Measurements from ENCODE around the gene MPIG6B. TPM values are rescaled to one million over a fixed set of nuclear protein-coding genes. Genes with fewer than 3 reads are reported as not detected.

The MPIG6B gene
- total RNA-seq, 1 donor from 2014 or later: 0.19 TPM

GRCh38 chr6:31689249-31690110, 33.7 kb upstream of the MPIG6B start:
- no peak for DNase-seq
- Histone ChIP-seq H3K9me3 (replicated peaks) (no peaks in the 10 kb centered on the region), H3K4me3 (no peak overlapping the region), H3K36me3 (peaks cover 92% of the 10 kb centered on the region), H3K27ac (replicated peaks) (no peak overlapping the region), H3K4me1 (no peaks in the 10 kb centered on the region), H3K27me3 (ENCODE audit: low read depth) (no peaks in the 10 kb centered on the region)
- peak; percentile 26 for TF ChIP-seq CTCF (IDR thresholded peaks at IDR 0.05; ENCODE audit: borderline replicate concordance)
- intact Hi-C loops (cut with micrococcal nuclease): no loop called here

- no peaks in the 10 kb centered on the region for H3K9me3 ChIP-seq (replicated peaks)
- peaks cover 97% of the 10 kb centered on the region for H3K36me3 ChIP-seq
- H3K27ac ChIP-seq (replicated peaks): no peak overlapping the region
- no peaks in the 10 kb centered on the region for H3K27me3 ChIP-seq (ENCODE audit: low read depth)
- no peak for DNase-seq
- intact Hi-C loops (cut with micrococcal nuclease): no loop called here
- no peak overlapping the region for H3K4me3 ChIP-seq
- no peaks in the 10 kb centered on the region for H3K4me1 ChIP-seq
- TF ChIP-seq CTCF (IDR thresholded peaks at IDR 0.05; ENCODE audit: borderline replicate concordance): no peak
Measured at GRCh38 chr6:31690231-31691077, 32.7 kb upstream of the MPIG6B start.

DNA sequence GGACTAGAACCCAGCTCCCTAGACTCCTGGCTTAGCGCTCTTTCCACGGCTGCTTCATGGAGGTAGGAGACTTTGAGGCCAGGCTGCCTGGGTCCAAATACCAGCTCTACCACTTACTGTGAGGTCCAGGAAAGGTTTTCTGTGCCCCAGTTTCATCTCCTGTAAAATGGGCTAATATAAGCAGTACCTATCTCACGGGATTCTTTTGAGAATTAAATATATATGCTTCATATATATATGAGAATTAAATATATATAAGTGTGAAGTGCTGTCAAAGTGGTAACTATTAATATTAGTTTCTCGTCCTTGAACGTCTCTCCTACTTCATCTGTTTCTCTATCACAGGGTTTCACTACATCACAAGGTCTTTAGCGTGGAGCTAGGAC, 32.1 kb upstream of the MPIG6B start:
- Histone ChIP-seq H3K27me3 (ENCODE audit: low read depth) (no peaks in the 10 kb centered on the region), H3K9me3 (replicated peaks) (no peaks in the 10 kb centered on the region)

DNA sequence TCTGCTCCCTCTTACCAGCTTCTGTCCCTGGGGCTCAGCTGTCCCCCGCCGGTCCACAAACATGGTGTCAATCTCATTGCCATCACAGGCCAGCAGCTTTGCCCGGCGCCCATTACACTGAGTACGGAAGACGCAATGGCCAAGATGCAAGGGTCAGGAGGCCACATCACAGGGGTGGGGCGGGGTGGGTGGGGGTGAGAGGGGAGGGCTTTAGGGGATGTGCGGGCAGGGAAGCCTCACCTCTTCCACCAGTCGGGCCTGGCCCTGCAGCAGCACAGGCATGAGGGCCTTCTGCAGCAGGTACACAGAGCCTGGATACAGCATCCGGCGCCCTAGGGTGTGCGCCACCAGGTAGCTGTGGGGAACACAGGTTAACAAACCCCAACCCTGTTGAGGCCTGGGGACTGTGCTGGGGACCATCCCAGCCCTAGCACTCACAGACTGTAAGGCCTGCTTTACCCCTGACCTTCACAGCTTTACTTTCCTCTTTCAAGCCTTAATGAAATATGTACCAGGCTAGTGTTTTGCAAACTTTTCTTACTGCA, 31.5 kb upstream of the MPIG6B start:
- no peak overlapping the region for H3K4me3 ChIP-seq
- intact Hi-C loops (cut with micrococcal nuclease): no loop called here
- peaks cover 99% of the 10 kb centered on the region for H3K36me3 ChIP-seq
- no peak overlapping the region for H3K27ac ChIP-seq (replicated peaks)
- no peaks in the 10 kb centered on the region for H3K27me3 ChIP-seq (ENCODE audit: low read depth)
- no peak for TF ChIP-seq CTCF (IDR thresholded peaks at IDR 0.05; ENCODE audit: borderline replicate concordance)
- no peaks in the 10 kb centered on the region for H3K4me1 ChIP-seq
- H3K9me3 ChIP-seq (replicated peaks): no peaks in the 10 kb centered on the region
- no peak for DNase-seq

More for the DNA sequence above, 32.1 kb upstream of the MPIG6B start:
- no peak overlapping the region for H3K4me3 ChIP-seq
- H3K4me1 ChIP-seq: no peaks in the 10 kb centered on the region
- H3K36me3 ChIP-seq: peaks cover 99% of the 10 kb centered on the region
- TF ChIP-seq CTCF (IDR thresholded peaks at IDR 0.05; ENCODE audit: borderline replicate concordance): no peak
- H3K27ac ChIP-seq (replicated peaks): no peak overlapping the region
- DNase-seq: no peak
- intact Hi-C loops (cut with micrococcal nuclease): no loop called here

GRCh38 chr6:31692353-31692752, 30.8 kb upstream of the MPIG6B start:
- peaks cover 99% of the 10 kb centered on the region for H3K36me3 ChIP-seq
- no peaks in the 10 kb centered on the region for H3K9me3 ChIP-seq (replicated peaks)
- no peak for TF ChIP-seq CTCF (IDR thresholded peaks at IDR 0.05; ENCODE audit: borderline replicate concordance)
- no peak for DNase-seq
- H3K27me3 ChIP-seq (ENCODE audit: low read depth): no peaks in the 10 kb centered on the region
- H3K4me3 ChIP-seq: no peak overlapping the region
- H3K4me1 ChIP-seq: no peaks in the 10 kb centered on the region
- H3K27ac ChIP-seq (replicated peaks): no peak overlapping the region
- intact Hi-C loops (cut with micrococcal nuclease): no loop called here

Measured in left ventricle myocardium inferior (tissue), 1 donor.